CD4-positive, alpha-beta T cell treated with Interleukin-10 for 1 hour (primary cell): Measurements from ENCODE around the gene CDK5.
"Not testable (repeated sequence)": the region's sequence is repeated elsewhere in the genome, so short reads cannot be mapped to it uniquely, and the experiment has no call there.

ENCODE experiments used
- DNase-seq: peaks from one replicate; pipeline ENCODE4 v3.0.0-alpha.2; 2020

Gene CDK5

DNA sequence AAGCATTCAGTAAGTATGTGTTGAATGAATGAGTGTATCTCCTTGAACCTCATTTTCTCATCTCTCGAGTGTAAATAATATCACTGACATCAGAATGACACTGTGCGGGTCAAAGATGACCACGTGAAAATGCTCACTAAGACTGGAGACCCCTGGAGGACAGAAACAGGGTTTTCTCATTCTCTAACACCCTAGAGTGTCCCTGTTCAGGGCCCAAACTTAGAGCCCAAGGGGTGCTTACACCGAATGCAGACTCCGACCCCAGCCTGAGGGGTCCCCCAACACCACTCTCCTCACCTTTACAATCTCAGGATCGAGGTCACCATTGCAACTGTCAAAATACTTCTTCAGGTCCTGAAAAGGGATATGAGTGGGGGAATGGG lies 1.4 kb downstream of the CDK5 start:
- DNase-seq = no peak

DNA sequence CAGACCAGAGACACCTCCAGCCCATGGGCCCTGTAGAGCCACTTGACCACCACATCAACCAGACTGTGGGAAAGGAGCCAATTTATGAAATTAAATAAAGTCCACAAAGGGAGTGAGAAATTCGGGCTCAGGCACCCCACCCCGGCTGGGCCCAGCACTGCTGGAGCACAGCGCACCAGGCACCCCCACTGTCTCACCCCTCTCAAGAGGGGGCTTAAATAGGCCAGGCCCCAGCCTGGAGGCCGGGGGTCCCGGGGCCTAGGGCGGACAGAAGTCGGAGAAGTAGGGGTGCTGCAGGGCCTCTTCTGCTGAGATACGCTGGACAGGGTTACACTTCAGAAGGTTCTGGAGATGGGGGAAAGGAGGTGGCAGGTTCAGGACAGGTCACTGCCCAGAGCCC lies 3.9 kb downstream of the CDK5 start:
- DNase-seq = no peak

DNA sequence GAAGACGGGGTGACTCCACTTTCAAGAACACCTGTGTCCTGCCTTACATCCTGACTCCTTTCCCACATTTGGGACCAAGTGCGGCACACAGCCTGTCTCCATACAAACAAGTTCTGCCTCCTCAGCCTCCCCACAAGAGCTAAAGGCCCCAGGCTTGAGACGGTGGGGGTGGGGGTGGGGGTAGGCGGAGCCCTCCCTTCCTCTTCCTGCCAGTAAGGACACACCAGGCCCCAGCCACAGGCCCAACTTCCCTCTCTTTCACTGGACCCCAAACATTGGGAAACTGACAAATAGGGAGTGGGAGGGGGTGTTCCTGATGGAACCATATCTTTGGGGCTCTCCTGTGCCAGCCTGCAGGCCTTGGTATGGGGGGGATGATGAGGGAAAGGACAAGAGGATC lies 4.6 kb downstream of the CDK5 start:
- no peak for DNase-seq

DNA sequence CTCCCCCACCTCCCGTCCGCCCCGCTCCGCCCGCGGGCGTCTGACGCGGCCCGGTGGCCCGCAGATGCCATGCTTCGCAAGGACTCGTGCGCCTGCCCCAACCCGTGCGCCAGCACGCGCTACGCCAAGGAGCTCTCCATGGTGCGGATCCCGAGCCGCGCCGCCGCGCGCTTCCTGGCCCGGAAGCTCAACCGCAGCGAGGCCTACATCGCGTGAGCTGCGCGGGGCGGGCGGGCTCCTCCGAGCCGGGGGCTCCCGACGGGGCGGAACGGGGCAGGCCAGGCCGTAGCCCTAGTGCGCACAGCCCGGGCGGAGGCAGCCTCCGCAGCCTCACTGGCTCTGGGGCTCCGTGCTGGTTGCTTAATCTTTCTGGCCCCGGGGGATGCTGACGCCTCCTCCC lies 6.6 kb downstream of the CDK5 start:
- peak; percentile 60 for DNase-seq

DNA sequence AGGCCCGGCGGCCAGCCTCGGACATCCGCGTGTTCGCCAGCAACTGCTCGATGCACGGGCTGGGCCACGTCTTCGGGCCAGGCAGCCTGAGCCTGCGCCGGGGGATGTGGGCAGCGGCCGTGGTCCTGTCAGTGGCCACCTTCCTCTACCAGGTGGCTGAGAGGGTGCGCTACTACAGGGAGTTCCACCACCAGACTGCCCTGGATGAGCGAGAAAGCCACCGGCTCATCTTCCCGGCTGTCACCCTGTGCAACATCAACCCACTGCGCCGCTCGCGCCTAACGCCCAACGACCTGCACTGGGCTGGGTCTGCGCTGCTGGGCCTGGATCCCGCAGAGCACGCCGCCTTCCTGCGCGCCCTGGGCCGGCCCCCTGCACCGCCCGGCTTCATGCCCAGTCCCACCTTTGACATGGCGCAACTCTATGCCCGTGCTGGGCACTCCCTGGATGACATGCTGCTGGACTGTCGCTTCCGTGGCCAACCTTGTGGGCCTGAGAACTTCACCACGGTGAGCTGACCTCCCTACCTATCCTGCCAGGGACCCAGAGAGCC lies 8.7 kb downstream of the CDK5 start:
- no peak for DNase-seq

DNA sequence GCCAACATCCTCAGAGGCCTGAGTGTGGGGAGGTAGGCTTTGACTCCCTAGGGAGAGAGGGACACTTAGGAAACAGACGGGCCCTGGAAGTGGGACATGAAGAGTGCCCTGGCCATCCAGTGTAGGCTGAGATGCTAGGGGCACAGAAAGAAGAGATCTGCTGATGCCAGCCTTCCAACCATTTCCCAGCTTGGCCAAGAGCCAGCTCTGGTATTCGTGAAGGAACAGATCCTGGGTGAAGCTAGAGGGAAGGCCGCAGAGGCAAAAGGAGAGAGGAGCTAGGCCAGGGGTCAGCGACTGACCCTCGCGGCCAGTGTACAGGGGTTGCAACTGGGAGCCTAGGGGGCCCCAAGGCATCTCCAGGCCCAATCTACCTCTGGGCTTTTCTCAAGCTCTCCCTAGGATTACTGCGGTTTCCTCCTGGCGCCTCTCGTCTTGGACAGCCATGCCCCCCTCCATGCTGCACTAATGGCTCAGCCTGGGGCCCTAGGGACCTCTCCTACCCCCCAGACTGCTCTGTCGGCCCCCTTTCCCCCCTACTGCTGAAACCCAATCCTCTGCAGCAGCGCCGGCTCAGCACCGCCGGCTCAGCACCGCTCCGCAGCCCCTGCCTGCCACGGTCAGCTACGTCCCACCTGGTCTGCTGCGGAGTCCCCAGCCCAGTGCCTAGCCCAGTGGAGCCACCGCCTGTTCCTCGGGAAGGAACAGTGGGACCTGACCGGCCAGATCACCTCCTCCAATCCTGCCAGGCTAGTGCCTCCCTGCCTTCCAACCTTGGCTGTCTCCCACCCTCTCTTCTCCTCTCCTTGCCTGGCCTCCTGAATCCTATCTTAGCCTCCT lies 9.5 kb downstream of the CDK5 start, which contains the start of gene ASIC3:
ASIC3 (plus strand) TSS at position 556 of the 840 bp plus-strand sequence. CDS start 355 bp downstream, outside the sequence.
- DNase-seq = no peak

DNA sequence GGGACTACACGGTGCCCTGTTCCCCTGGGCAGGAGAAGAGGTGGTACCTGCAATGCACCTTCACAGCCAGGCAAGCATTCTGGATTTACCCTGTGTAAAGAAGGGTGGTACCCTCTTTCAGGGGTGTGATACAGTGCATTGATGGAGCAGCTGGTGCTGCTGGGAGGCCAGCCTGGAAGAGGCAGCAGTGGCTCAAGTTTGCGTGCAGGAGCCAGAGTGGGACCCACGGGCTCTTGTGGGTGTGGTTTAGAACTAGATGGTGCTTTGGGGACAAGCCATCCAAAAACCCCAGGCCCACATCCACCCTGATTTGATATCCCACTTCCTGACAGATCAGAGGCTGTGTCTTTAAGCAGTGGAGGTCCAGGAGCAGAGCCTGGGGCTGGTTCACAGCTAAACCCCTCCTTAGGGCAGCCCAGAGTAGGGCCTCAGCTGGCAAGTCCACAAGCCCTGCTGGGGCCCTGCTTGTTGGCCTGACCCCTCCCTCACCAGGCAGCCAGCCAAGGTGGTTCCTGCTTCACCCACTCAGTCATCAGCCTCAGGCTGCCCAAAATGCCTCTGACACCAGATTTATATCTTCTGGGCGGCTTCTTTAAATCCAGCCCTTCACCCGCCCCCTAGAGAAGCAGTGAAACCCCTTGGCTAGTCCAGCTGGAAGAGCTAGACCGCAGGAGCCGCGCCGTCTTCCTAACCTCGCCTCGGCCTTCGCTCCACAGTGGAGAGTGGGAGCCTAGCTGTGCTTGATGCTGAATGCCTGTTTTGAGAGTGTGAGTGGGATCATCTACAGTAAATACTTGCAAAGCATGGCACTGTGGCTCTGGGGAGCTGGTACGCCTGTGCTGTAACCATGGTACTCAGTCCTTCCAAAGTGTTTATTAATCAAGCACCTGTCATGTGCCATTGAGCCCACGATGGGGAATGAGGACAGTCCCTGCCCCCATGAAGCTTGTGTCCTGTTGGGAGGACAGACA lies 10.8 kb downstream of the CDK5 start:
- no peak for DNase-seq

GRCh38 chr7:151045967-151046366 lies 11.7 kb downstream of the CDK5 start:
- no peak for DNase-seq

DNA sequence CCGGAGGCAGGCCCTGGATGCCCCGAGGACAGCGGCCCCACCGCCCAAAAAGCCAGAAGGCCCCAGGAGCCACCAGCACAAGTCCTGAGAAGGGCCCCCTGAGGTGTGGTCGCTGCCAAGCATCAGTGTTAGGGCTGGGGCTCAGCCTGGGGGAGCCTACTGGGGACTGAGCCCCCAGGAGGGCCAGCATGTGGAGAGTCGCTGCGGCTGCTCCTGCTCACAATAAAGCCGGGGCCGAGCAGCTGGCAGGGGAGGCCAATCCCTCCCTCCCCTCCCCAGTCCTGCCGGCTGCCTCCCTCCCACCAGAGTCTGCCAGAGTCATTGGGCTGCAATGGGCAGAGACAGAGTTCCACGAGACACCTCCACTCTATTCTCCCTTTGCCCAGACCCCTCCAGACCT lies 12.4 kb downstream of the CDK5 start:
- DNase-seq = no peak

- no peak for DNase-seq
These were observed 13.7 kb downstream of the CDK5 start for GRCh38 chr7:151043959-151044358.

- not testable (repeated sequence) for DNase-seq
These were observed 14.2 kb downstream of the CDK5 start for GRCh38 chr7:151043449-151043848.

DNA sequence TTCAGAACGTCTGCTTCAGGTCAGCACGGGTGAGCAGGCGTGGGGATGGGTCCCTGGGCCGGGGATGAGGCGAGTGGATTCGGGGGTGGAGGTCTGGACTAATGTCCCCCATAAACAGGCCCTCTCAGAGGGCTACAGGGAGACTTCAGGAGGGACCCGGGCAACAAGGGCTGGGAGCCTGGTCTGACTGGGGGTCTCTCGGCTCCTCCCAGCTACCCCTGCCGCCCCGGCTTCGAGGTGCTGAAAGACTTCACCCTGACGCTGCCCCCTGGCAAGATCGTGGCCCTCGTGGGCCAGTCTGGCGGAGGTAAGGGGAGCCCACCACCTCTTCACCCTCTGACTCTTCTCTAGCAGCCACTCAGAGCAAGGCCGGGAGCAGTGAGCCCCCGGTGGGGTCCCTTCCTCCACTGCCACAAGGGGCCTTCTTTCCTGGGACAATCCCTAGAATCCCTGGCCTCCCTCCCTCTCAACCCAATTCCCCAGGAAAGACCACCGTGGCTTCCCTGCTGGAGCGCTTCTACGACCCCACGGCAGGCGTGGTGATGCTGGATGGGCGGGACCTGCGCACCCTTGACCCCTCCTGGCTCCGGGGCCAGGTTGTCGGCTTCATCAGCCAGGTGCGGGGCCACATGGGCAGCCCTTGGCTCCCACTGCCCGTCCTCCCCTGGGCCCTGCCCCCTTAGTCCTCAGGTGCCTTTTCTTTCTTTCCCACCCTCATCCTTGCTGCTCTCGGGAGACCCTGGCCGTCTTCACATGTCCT lies 16.9 kb downstream of the CDK5 start:
- no peak for DNase-seq

- no peak for DNase-seq
These were observed 17.7 kb downstream of the CDK5 start for GRCh38 chr7:151039850-151040548.

DNA sequence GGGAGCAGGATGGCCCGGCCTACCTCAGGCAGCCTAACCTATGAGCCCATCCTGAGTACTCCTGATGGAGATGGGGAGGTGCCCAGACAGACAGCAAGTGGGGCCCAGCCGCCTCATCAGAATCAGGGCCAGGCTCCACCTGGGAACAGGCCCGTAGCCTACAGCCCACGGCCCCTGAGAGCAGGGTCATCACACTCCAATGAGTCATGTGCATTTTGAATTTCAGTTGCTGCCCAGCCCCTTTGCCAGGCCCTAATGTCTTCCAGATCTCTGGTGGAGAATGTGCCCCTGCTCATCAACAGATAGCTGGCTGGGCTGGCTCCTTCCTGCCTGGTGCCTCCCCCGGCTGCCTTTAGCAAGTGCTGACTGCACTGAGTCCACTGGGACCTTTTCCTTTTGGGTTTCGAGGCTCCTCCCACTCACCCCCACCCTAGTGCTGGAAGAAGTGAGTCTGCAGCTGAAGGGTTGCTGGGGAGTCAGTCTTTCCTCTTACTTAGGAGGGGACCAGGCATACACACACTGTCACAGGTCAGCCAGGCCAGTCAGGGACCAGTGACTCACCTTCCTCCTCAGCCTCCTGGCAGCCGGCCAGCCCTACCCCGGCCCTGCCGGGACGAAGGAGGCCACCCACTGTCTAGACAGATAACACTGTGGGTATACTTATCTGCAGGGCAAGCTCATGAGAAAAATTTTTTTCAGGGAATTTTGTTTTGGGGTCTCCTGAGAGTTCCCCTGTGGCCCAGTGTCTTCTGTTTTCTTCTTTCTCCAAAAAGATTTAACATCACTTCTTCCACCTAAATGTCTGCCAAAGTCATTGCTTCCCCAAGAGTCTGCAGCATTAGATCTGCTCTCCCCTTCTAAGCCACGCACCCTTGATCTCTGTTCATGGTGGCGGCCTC lies 18.5 kb downstream of the CDK5 start:
- peak; percentile 25 for DNase-seq

- DNase-seq = no peak
These were observed 21.8 kb downstream of the CDK5 start for GRCh38 chr7:151035902-151036301.

DNA sequence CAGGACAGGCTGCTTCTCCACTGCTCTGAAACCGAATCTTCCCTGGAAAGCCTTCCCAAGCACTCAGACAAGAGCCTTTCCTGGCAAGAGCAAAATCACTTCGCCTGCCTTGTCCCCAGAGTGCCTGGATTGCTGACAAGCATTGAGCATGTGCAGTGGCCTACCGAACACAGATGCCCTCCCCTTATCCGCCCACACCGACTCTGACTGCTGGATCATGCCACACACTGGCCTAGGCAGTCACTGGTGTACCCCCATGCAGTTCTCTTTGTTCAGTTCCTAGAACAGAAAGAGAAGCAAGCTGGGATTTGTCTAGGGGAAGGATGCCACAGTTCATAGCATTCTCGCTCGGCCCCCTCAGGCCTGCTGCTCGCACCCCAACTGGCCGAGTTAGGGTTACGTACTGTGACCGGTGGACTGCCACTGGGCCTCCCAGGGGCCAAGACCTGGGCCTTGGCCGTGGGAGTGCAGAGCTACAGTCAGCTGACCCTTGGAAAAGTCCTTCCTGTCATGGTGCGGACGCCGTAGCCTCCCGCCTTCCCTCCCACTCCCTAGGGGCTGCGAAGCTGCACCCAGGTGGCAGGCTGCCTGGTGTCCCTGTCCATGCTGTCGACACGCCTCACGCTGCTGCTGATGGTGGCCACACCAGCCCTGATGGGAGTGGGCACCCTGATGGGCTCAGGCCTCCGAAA lies 22.5 kb downstream of the CDK5 start:
- no peak for DNase-seq

GRCh38 chr7:151034312-151035025 lies 23.2 kb downstream of the CDK5 start:
- no peak for DNase-seq

GRCh38 chr7:151033864-151034249 lies 23.8 kb downstream of the CDK5 start:
- DNase-seq = no peak
